Stimulated activated CD8-positive, alpha-beta memory T cell treated with anti-CD3 and anti-CD28 coated beads, Interleukin-12 subunit alpha, Interleukin-12 subunit beta, amount 100 ng/mL, for 24 hours (primary cell): Measurements from ENCODE around the gene PILRB.
"Not testable (repeated sequence)": the region's sequence is repeated elsewhere in the genome, so short reads cannot be mapped to it uniquely, and the experiment has no call there.

Experiments
- DNase-seq: peaks from one replicate; pipeline ENCODE4 v3.0.0-alpha.2; 2020; ENCODE audit errors: extremely low read depth

The PILRB gene

DNA sequence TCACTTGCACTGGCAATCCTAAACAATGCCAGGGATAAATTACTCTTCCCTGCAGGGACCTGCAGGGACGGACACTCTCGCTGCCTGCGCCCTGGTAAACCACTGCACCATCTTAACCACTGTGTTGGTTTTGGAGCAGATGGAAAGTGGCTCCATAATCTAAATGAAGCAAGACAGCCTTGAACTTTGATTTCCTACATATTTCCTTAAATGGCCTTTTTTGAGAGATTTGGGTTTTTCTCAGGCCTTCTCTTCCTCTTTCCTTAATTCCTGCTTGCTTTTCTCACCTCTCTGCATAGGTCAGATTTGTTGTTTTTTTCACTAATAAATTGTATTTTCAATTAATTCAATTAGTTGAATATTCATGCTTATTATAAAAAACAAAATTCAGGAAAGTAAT is 18.1 kb downstream of the PILRB start:
- DNase-seq, result no peak

- DNase-seq, result no peak
Observed at GRCh38 chr7:100378114-100378755, 20.3 kb downstream of the PILRB start.

GRCh38 chr7:100380196-100380595 is 22.3 kb downstream of the PILRB start:
- no peak for DNase-seq

GRCh38 chr7:100381531-100382233 is 23.8 kb downstream of the PILRB start:
- not testable (repeated sequence) for DNase-seq

GRCh38 chr7:100382234-100382853 is 24.4 kb downstream of the PILRB start:
- not testable (repeated sequence) for DNase-seq

- DNase-seq, result no peak
Observed at GRCh38 chr7:100384628-100385294, 26.8 kb downstream of the PILRB start.

GRCh38 chr7:100386940-100387339 is 29.0 kb downstream of the PILRB start:
- no peak for DNase-seq

- no peak for DNase-seq
Observed at GRCh38 chr7:100387695-100388094, 29.8 kb downstream of the PILRB start.

DNA sequence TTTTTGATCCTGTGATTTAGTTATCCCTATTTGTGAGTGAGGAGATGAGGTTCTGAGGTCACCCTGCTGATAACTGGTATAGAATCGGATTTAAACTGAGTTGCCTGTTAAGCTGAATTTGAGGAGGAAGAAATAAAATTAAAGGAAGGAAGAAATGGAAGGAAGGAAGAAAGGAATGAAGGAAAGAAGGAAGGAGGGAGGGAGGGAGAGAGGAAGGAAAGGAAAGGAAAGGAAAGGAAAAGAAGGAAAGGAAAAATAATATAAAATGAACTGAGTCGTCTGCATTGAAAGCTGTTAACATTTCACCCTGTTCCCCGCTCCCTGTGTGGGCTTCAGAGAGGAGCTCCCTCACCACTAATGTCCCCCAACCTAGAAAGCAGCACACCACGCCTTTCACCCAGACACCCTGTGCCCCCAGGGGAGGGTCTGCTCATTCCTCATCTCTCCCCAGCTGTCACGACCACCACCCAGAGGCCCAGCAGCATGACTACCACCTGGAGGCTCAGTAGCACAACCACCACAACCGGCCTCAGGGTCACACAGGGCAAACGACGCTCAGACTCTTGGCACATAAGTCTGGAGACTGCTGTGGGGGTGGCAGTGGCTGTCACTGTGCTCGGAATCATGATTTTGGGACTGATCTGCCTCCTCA is 31.6 kb downstream of the PILRB start:
- DNase-seq, result no peak

DNA sequence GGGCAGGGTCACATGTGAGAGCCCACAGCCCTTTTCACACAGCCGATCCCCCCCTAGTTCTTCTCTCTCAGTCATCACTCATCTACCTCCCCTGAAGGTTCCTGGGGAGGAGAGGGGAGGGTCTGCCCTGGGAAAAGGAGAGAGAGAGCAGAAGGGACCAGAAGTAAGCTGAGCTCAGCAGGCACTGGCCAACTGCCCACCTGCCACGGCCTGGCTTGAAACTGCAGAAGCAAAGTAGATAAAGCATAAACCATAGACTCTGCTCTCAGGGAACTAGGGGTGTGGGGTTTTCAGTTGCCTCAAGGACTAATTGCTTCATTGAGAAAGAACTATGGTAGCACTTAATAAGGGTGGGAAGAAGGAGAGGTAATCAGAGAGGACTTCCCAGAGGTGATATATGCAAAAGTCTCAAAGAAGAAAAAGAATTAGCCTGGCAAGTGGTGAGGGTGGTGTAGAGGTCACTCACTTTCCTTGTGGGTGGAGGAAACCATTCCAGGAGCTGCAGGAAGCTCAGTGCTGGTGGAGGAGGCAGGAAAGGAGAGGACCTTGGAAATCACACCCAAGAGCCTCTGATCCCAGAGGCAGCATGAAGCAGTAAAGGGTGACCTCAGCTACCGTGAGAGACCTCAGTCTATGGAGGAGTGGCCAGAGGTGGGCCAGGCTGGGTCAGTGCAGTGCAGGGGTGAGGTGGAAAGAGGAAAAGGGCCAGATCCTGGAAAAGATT is 32.5 kb downstream of the PILRB start:
- no peak for DNase-seq

- DNase-seq, result no peak
Observed at GRCh38 chr7:100393233-100393905, 35.5 kb downstream of the PILRB start.

DNA sequence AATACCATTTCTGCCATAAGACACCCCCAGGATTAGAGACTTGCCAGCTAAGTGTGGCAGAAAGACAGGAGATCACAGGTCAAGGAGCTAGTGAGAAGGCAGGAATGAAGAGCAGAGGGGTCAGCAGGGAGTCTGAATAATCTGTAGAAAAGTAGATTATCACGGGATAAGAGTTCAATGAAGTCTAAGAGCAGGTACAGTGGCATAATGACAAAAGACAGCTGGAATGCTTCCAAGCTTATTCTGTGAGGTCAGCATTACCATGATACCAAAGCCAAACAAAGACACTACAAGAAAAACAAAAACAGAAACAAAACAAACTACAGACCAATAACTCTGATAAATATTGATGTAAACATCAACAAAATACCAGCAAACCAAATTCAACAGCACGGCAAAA is 36.2 kb downstream of the PILRB start:
- no peak for DNase-seq

DNA sequence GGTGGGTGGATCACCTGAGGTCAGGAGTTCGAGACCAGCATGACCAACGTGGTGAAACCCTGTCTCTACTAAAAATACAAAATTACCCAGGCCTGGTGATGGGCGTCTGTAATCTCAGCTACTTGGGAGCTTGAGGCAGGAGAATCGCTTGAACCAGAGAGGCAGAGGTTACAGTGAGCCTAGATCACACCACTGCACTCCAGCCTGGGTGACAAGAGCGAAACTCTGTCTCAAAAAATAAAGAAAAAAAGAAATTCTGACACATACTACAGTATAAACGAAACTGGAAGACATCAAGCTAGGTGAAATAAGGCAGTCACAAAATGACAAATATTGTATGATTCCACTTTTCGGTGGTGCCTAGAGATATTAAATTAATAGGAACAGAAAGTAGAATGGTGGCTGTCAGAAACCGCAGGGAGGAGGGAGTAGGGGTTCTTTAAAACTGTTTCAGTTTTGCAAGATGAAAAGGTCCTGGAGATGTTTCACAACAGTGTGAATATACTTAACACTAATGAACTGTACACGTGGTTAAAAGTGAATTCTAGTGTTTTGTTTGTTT is 38.6 kb downstream of the PILRB start:
- no peak for DNase-seq

GRCh38 chr7:100397315-100398081 is 39.6 kb downstream of the PILRB start:
- no peak for DNase-seq

DNA sequence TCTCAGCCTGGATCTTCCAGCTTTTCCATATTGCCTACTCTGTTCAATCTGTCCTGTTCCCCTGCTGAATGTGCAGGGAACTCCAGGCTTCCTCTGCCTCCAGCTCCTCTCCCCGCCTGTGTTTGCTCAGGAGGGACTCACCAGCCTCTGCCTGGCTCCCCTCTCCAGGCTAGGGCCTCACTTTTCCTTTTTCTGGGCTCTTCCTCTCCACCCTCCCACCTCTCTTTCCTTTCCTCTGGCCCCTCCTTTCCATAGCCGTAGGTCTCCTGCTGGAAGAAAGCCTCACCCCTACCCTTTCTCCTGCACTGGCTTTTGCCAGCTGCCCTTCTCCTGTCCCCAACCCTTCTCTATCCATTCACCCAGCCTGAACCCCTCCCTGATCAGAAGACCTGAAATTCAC is 40.3 kb downstream of the PILRB start:
- DNase-seq, result no peak

DNA sequence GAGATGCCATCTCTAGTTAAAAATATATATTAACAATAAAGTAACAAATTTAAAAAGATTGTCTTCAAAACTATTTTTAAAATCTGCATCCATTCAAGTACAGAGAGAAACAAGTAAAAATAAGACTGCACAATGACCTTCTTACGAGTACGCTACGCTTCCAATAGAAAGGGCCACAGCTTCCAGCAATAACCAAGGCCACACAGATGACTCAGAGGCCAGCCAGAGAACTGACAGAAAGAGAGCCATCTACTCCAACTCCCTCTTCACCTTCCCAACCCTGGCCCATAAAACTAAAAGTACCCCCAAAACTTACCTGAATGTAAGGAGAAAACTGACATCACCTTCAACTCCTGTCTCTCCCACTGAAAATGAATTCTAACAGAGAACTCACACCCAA is 42.1 kb downstream of the PILRB start:
- DNase-seq, result no peak

DNA sequence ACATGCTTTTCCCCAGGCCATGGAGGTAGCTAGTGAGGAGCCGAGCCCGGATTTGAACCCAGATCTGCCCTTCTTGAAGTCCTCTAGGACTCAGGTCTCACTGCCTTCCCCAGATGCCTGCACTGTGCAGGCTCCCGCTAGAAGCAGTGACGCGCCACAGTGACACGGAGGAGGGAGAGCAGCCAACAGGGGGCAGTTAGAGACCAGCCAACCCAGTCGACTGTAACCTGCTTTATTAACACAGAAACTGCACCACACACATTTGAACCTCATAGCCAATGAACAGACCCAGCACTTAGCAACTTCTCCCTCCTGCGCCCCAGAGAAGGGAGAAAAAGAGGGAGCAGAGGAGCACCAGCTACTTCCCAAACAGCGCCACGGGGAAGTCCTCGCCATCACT is 42.7 kb downstream of the PILRB start:
- DNase-seq, result no peak

GRCh38 chr7:100401811-100402210 is 43.9 kb downstream of the PILRB start:
- no peak for DNase-seq

GRCh38 chr7:100402241-100402640 is 44.3 kb downstream of the PILRB start:
- DNase-seq, result no peak

DNA sequence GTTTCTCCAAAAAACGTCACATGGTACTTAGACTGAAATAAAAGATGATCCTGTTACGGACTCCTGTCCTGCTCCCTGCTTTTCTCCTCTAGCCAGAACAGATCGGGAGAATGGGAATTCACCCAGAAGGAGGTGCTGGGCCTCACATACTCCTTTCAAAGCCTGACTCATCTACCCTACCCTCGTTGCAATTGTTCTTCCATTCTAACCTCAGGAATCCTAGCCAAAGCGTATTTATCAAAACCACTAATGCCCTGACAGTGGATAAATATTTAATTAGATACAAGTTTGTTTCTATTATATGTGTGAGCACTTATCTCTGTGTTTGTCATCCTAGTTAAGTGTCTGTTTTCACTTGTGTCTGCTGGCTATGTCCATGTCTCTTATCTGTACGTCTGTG is 48.9 kb downstream of the PILRB start:
- no peak for DNase-seq
